GM12864 (cell line): ENCODE results near the gene HPX.

Source experiments
- DNase-seq: peaks from one replicate; pipeline ENCODE4 v3.0.0-alpha.2; 2011; ENCODE audit warnings: low read depth
- H3K4me3 ChIP-seq: 2 replicates; pipeline ENCODE4 v1.5.1; 2011; ENCODE audit warnings: mild to moderate bottlenecking, low read depth, low read length, control low read depth
- CTCF ChIP-seq: IDR thresholded peaks from 2 replicates; pipeline ENCODE4 v1.5.1; 2011; ENCODE audit warnings: low read depth, mild to moderate bottlenecking, moderate library complexity, low read length, control low read depth, inconsistent platforms; ENCODE audit errors: missing control alignments

HPX gene

GRCh38 chr11:6387811-6388599 lies 52.8 kb downstream of the HPX start:
- no peak overlapping the region for H3K4me3 ChIP-seq
- DNase-seq, result no peak
- TF ChIP-seq CTCF, result no peak

- H3K4me3 ChIP-seq, result no peak overlapping the region
- no peak for TF ChIP-seq CTCF
- no peak for DNase-seq
Measured at GRCh38 chr11:6385046-6385777, 55.6 kb downstream of the HPX start.
